SW 1271 (cell line): Measurements from ENCODE around the gene KLHL1.

ENCODE experiments used
- DNase-seq, 2 experiments: peaks; one replicate each; lab custom pipeline; 2025; lab: John Stamatoyannopoulos, UW

Gene KLHL1

GRCh38 chr13:69872321-69873047 is 235.8 kb downstream of the KLHL1 start:
- no peak for DNase-seq

GRCh38 chr13:69866555-69866954 is 241.7 kb downstream of the KLHL1 start:
- DNase-seq, result no peak

GRCh38 chr13:69857183-69857821 is 250.9 kb downstream of the KLHL1 start:
- DNase-seq, result peak; percentile 12 to 64

GRCh38 chr13:69856331-69856730 is 251.9 kb downstream of the KLHL1 start:
- peak in 1 of 2 experiments; percentile 26 for DNase-seq

- DNase-seq, result no peak
Observed at GRCh38 chr13:69828527-69828926, 279.7 kb downstream of the KLHL1 start.

- DNase-seq, result no peak
Observed at GRCh38 chr13:69820180-69820579, 288.1 kb downstream of the KLHL1 start.

- no peak for DNase-seq
Observed at GRCh38 chr13:69817333-69817869, 290.9 kb downstream of the KLHL1 start.

- DNase-seq, result no peak
Observed at GRCh38 chr13:69809152-69809551, 299.1 kb downstream of the KLHL1 start.

GRCh38 chr13:69796256-69796655 is 312.0 kb downstream of the KLHL1 start:
- DNase-seq, result no peak

- no peak for DNase-seq
Observed at GRCh38 chr13:69793783-69794453, 314.3 kb downstream of the KLHL1 start.

GRCh38 chr13:69776937-69777336 is 331.3 kb downstream of the KLHL1 start:
- DNase-seq, result no peak

- no peak for DNase-seq
Observed at GRCh38 chr13:69769608-69770007, 338.6 kb downstream of the KLHL1 start.

- no peak for DNase-seq
Observed at GRCh38 chr13:69761581-69761980, 346.7 kb downstream of the KLHL1 start.

- no peak for DNase-seq
Observed at GRCh38 chr13:69755101-69755500, 353.2 kb downstream of the KLHL1 start.

- DNase-seq, result no peak
Observed at GRCh38 chr13:69751259-69751658, 357.0 kb downstream of the KLHL1 start.

- no peak for DNase-seq
Observed at GRCh38 chr13:69737129-69737935, 370.9 kb downstream of the KLHL1 start.

GRCh38 chr13:69721631-69722030 is 386.6 kb downstream of the KLHL1 start:
- DNase-seq, result no peak

- DNase-seq, result no peak
Observed at GRCh38 chr13:69720278-69720983, 387.8 kb downstream of the KLHL1 start.

- no peak for DNase-seq
Observed at GRCh38 chr13:69706807-69707206, 401.4 kb downstream of the KLHL1 start.

- DNase-seq, result no peak
Observed at GRCh38 chr13:69704311-69704710, 403.9 kb downstream of the KLHL1 start.

- no peak for DNase-seq
Observed at GRCh38 chr13:69690999-69691398, 417.3 kb downstream of the KLHL1 start.
